SK-N-SH (cell line): ENCODE data around the gene NELFE. TPM values are rescaled to one million over a fixed set of nuclear protein-coding genes. Genes with fewer than 3 reads are reported as not detected.

ENCODE experiments used
- CTCF ChIA-PET: fragments of 300-600, 350-600 bp; formaldehyde crosslinking; extraction: SDS; loops from one replicate; lab custom pipeline; 2021; lab: Yijun Ruan, JAX
- POLR2A ChIA-PET: fragments of 350-600 bp; sonication (Branson Sonifier 250); formaldehyde crosslinking; extraction: SDS; loops from one replicate; lab custom pipeline; 2020; ENCODE audit warnings: antibody characterized with exemption, inconsistent platforms; lab: Yijun Ruan, JAX
- DNase-seq: peaks from one replicate; pipeline ENCODE4 v3.0.0; 2012
- H2AFZ ChIP-seq: fragments of 200-600 bp; sonication (generic); 2 replicates; pipeline ENCODE4 v1.8.1; 2016; ENCODE audit warnings: antibody characterized with exemption, mild to moderate bottlenecking, low read depth
- H3F3A ChIP-seq: fragments of 200-600 bp; sonication (generic); replicated peaks from 2 replicates; pipeline ENCODE3; 2016; ENCODE audit warnings: antibody characterized with exemption, mild to moderate bottlenecking; ENCODE audit not compliant: insufficient read depth
- H3K27ac ChIP-seq, 2 experiments: fragments of 200-500 bp in 1 of 2; fragments of 200-600 bp in 1 of 2; sonication (Bioruptor generic) in 1 of 2; sonication (generic), shearing (Covaris generic) in 1 of 2; 2 replicates each; pipeline versions ENCODE4 v1.5.1 to v1.6.1; 2014 to 2016; ENCODE audit warnings: low read depth in 2 of 2, inconsistent platforms in 1 of 2, low read length in 1 of 2, mild to moderate bottlenecking in 1 of 2, mixed read lengths in 1 of 2
- H3K27me3 ChIP-seq: fragments of 200-600 bp; sonication (generic), shearing (Covaris generic); 2 replicates; pipeline ENCODE4 v1.6.1; 2016; ENCODE audit warnings: mixed run types; ENCODE audit not compliant: insufficient read depth
- H3K36me3 ChIP-seq, 2 experiments: fragments of 200-500 bp in 1 of 2; fragments of 200-600 bp in 1 of 2; sonication (Bioruptor generic) in 1 of 2; sonication (generic) in 1 of 2; replicated peaks in 1 of 2; 2 replicates each; pipeline versions ENCODE3 to v1.5.1; 2014 to 2016; ENCODE audit warnings: low read length in 1 of 2, mild to moderate bottlenecking in 1 of 2; ENCODE audit not compliant: insufficient read depth in 2 of 2, control insufficient read depth in 1 of 2
- H3K4me1 ChIP-seq, 2 experiments: fragments of 200-500 bp in 1 of 2; fragments of 200-600 bp in 1 of 2; sonication (Bioruptor generic) in 1 of 2; sonication (generic), shearing (Covaris generic) in 1 of 2; 2 replicates each; pipeline versions ENCODE4 v1.5.1 to v1.6.1; 2014 to 2016; ENCODE audit warnings: low read depth in 1 of 2, low read length in 1 of 2, mixed run types in 1 of 2; ENCODE audit not compliant: insufficient read depth in 2 of 2, control insufficient read depth in 1 of 2
- H3K4me2 ChIP-seq: fragments of 200-600 bp; sonication (generic), shearing (Covaris generic); 2 replicates; pipeline ENCODE4 v1.6.1; 2017; ENCODE audit warnings: mixed run types
- H3K4me3 ChIP-seq, 2 experiments: fragments of 200-500 bp in 1 of 2; fragments of 200-600 bp in 1 of 2; sonication (Bioruptor generic) in 1 of 2; sonication (generic), shearing (Covaris generic) in 1 of 2; 2 replicates each; pipeline versions ENCODE4 v1.5.1 to v1.8.1; 2014 to 2016; ENCODE audit warnings: low read depth in 2 of 2, inconsistent platforms in 1 of 2, low read length in 1 of 2, mild to moderate bottlenecking in 1 of 2, mixed read lengths in 1 of 2, moderate library complexity in 1 of 2
- H3K79me2 ChIP-seq: fragments of 200-600 bp; sonication (generic); 2 replicates; pipeline ENCODE4 v1.8.1; 2017; ENCODE audit warnings: mild to moderate bottlenecking; ENCODE audit not compliant: insufficient read depth
- H3K9ac ChIP-seq: fragments of 200-600 bp; sonication (generic); 2 replicates; pipeline ENCODE4 v1.6.1; 2017; ENCODE audit warnings: mixed run types
- H3K9me2 ChIP-seq: fragments of 200-600 bp; sonication (generic); 2 replicates; pipeline ENCODE4 v1.6.1; 2017; ENCODE audit warnings: mixed run types
- H3K9me3 ChIP-seq: fragments of 200-600 bp; sonication (generic); 2 replicates; pipeline ENCODE4 v1.6.1; 2017; ENCODE audit warnings: mixed run types, mild to moderate bottlenecking, moderate library complexity
- H4K20me1 ChIP-seq: fragments of 200-600 bp; sonication (generic); 2 replicates; pipeline ENCODE4 v1.6.1; 2017; ENCODE audit warnings: mild to moderate bottlenecking, mixed run types; ENCODE audit not compliant: insufficient read depth
- CTCF ChIP-seq: fragments of 200-600 bp; sonication (generic); IDR thresholded peaks from 2 replicates; pipeline ENCODE4 v1.6.1; 2017; ENCODE audit warnings: antibody characterized with exemption, mild to moderate bottlenecking, moderate library complexity
- EP300 ChIP-seq, 2 experiments: IDR thresholded peaks; 2 replicates each; pipeline versions ENCODE4 v1.4.0 to v1.6.1; 2012; ENCODE audit warnings: borderline replicate concordance in 1 of 2, low read depth in 1 of 2, low read length in 1 of 2
- JUND ChIP-seq: IDR thresholded peaks from 2 replicates; pipeline ENCODE4 v1.4.0; 2012
- NFIC ChIP-seq: IDR thresholded peaks from 2 replicates; pipeline ENCODE4 v1.4.0; 2012; ENCODE audit warnings: borderline replicate concordance
- NRF1 ChIP-seq: IDR thresholded peaks from 2 replicates; pipeline ENCODE4 v1.6.1; 2012; ENCODE audit warnings: low read depth, mild to moderate bottlenecking, low read length
- PBX3 ChIP-seq: IDR thresholded peaks from 2 replicates; pipeline ENCODE4; 2012
- POLR2AphosphoS5 ChIP-seq: IDR thresholded peaks from 2 replicates; pipeline ENCODE4 v1.6.1; 2012; ENCODE audit warnings: low read depth, low read length
- WGBS: methylation state at CpG from one replicate; pipeline ENCODE4 v1.1.6; 2017; ENCODE audit warnings: low lambda C conversion rate; 5-methylcytosine and 5-hydroxymethylcytosine counted together
- polyA plus RNA-seq, 3 experiments: library from polyadenylated mRNA; depleted of rRNA; stranded (reverse); fragments of >200 nt; gene quantifications; 2 replicates each; pipeline ENCODE4 v1.2.3, GENCODE V29; 2012
- TF ChIP-seq, protein P1 (sequence below): fragments of 150-350 bp; IDR thresholded peaks from 2 replicates; pipeline ENCODE4 v1.6.1; 2017; ENCODE audit warnings: antibody characterized with exemption, low read length, low read depth, borderline replicate concordance
- TF ChIP-seq, protein P2 (sequence below): IDR thresholded peaks from 2 replicates; pipeline ENCODE4 v1.4.0; 2012; ENCODE audit warnings: low read depth

Gene NELFE
- polyA plus RNA-seq, 1 of the 3 experiments (the other 2 are of a cell fraction): 116 TPM

DNA sequence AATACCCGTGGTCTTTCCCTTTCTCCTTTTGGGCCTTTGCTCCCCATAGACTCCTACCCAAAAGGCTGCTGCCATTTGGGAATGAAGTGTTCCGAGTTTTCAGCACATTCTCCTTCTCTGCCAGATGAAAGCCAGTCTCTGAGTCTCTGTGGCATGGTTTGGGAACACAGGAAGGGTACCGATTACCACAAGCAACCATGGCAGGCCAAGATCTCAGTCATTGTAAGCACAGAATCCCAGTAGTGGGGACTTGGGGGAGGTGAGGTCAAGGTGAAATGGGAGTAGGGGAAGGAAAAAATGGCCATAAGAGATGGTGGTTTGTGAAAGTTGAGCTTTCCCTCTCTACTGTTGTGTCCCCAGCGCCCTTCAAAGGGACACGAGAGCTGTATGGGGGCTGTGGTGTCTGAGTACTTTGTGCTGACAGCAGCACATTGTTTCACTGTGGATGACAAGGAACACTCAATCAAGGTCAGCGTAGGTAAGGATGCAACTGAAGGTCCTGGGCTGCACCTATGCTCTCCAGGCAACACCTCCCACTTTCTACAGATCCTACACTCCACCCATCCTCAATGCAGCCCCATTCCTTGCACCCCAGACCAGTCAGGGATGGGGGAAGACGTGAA, 8.7 kb downstream of the NELFE start:
- no peaks in the 10 kb centered on the region for H3K9me2 ChIP-seq
- H3K9me3 ChIP-seq: no peaks in the 10 kb centered on the region
- 81% methylated on average over 7 of the region's 7 CpGs for WGBS
- peaks cover 30% of the 10 kb centered on the region for H3F3A ChIP-seq
- H3K27ac ChIP-seq: no peak overlapping the region
- no peak overlapping the region for H3K9ac ChIP-seq
- no peak overlapping the region for H3K4me3 ChIP-seq
- peaks cover 9 to 44% of the 10 kb centered on the region in 2 experiments for H3K36me3 ChIP-seq
- H3K79me2 ChIP-seq: no peaks in the 10 kb centered on the region
- H3K4me2 ChIP-seq: no peak overlapping the region
- no peak for DNase-seq
- ChIA-PET CTCF (interaction anchor here (0.7 to 4.5 kb wide), 6 partner anchors 10 to 269 kb away, joined by 3 to 29 read pairs (median 6); partner anchors contain the start of genes DXO, LY6G5C and SKIC2), POLR2A (interaction anchor here (0.6 to 1.3 kb wide), 2 partner anchors 10 to 1351 kb away, joined by 3 to 4 read pairs; no protein-coding TSS in a partner anchor)
- no peaks in the 10 kb centered on the region for H4K20me1 ChIP-seq
- no peak overlapping the region for H2AFZ ChIP-seq
- H3K4me1 ChIP-seq: peaks cover 9 to 12% of the 10 kb centered on the region in 2 experiments; a peak in 1 of 4 replicates
- no peaks in the 10 kb centered on the region for H3K27me3 ChIP-seq
- no peak for TF ChIP-seq NRF1
- TF ChIP-seq, protein P1, sequence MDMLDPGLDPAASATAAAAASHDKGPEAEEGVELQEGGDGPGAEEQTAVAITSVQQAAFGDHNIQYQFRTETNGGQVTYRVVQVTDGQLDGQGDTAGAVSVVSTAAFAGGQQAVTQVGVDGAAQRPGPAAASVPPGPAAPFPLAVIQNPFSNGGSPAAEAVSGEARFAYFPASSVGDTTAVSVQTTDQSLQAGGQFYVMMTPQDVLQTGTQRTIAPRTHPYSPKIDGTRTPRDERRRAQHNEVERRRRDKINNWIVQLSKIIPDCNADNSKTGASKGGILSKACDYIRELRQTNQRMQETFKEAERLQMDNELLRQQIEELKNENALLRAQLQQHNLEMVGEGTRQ: no peak
- 0 out of 2 replicates have a peak, but pooled peaks have one; percentile 2 for TF ChIP-seq POLR2AphosphoS5
- no peak for TF ChIP-seq NFIC

GRCh38 chr6:31948753-31949413, 9.9 kb downstream of the NELFE start:
- CTCF ChIA-PET: interaction anchor here (0.6 to 2.7 kb wide), 2 partner anchors 22 to 59 kb away, joined by 4 to 9 read pairs; partner anchors contain the start of gene DXO
- no peaks in the 10 kb centered on the region for H3K27me3 ChIP-seq
- H3K4me3 ChIP-seq: no peak overlapping the region
- H3K36me3 ChIP-seq: peaks cover 4 to 32% of the 10 kb centered on the region in 2 experiments
- no peaks in the 10 kb centered on the region for H3K79me2 ChIP-seq
- no peaks in the 10 kb centered on the region for H3K9me2 ChIP-seq
- no peak overlapping the region for H2AFZ ChIP-seq
- no peak overlapping the region for H3K9ac ChIP-seq
- peaks cover 9 to 14% of the 10 kb centered on the region in 2 experiments; a peak in 1 of 4 replicates for H3K4me1 ChIP-seq
- POLR2A ChIA-PET: no interaction called here
- DNase-seq: no peak
- H3K4me2 ChIP-seq: no peak overlapping the region
- WGBS: 55% methylated on average over 3 of the region's 6 CpGs
- peaks cover 25% of the 10 kb centered on the region for H3F3A ChIP-seq
- TF ChIP-seq CTCF: no peak
- no peak for TF ChIP-seq EP300 (IDR thresholded peaks at IDR 0.05; ENCODE audit: borderline replicate concordance in 1 of 2, low read depth in 1 of 2, low read length in 1 of 2)
- TF ChIP-seq, protein P2, sequence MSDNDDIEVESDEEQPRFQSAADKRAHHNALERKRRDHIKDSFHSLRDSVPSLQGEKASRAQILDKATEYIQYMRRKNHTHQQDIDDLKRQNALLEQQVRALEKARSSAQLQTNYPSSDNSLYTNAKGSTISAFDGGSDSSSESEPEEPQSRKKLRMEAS: 0 out of 2 replicates have a peak, but pooled peaks have one; percentile 27
- peak; percentile 40 for TF ChIP-seq POLR2AphosphoS5
- peak; percentile 19 for TF ChIP-seq JUND
- peak; percentile 20; the same call in 1 of the 2 replicates for TF ChIP-seq PBX3
- no peak overlapping the region for H3K27ac ChIP-seq
- H4K20me1 ChIP-seq: no peaks in the 10 kb centered on the region
- H3K9me3 ChIP-seq: no peaks in the 10 kb centered on the region
